LNCaP clone FGC (cell line): Measurements from ENCODE around the gene TMEM9.
A peak's percentile ranks its signal among the peaks of the same experiment; 100 is the strongest.

Experiments
- DNase-seq: peaks from one replicate; pipeline ENCODE4 v3.0.0-alpha.2; 2011; ENCODE audit warnings: low read depth
- H3K4me3 ChIP-seq: 2 replicates; pipeline ENCODE4 v1.5.1; 2011; ENCODE audit warnings: mild to moderate bottlenecking, low read depth, low read length, control low read depth
- TF ChIP-seq, protein P1 (sequence below): IDR thresholded peaks from 2 replicates; pipeline ENCODE4 v1.5.1; 2012; ENCODE audit warnings: mild to moderate bottlenecking; ENCODE audit not compliant: control insufficient read depth, insufficient read depth; ENCODE audit errors: extremely low read depth

TMEM9 gene

DNA sequence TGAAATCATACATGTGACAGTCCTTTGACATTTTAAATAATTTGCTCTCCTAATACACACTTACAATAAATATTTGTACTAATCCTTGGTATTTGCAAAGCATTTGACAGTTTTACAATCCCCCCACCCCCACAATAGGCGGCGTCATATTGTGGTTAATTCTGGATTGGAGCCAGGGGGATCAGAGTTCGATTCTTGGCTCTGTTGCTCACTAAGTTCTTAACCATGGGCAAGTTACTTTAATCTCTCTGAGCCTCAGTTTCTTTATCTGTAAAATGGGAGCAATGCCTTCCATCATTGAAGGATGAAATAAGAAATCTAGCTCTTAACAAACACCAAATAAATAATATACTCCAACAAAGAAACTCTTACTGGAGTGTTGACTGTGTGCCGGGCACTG, 65.9 kb downstream of the TMEM9 start:
- TF ChIP-seq, protein P1, sequence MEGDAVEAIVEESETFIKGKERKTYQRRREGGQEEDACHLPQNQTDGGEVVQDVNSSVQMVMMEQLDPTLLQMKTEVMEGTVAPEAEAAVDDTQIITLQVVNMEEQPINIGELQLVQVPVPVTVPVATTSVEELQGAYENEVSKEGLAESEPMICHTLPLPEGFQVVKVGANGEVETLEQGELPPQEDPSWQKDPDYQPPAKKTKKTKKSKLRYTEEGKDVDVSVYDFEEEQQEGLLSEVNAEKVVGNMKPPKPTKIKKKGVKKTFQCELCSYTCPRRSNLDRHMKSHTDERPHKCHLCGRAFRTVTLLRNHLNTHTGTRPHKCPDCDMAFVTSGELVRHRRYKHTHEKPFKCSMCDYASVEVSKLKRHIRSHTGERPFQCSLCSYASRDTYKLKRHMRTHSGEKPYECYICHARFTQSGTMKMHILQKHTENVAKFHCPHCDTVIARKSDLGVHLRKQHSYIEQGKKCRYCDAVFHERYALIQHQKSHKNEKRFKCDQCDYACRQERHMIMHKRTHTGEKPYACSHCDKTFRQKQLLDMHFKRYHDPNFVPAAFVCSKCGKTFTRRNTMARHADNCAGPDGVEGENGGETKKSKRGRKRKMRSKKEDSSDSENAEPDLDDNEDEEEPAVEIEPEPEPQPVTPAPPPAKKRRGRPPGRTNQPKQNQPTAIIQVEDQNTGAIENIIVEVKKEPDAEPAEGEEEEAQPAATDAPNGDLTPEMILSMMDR, result no peak
- DNase-seq, result no peak
- H3K4me3 ChIP-seq, result no peak overlapping the region

DNA sequence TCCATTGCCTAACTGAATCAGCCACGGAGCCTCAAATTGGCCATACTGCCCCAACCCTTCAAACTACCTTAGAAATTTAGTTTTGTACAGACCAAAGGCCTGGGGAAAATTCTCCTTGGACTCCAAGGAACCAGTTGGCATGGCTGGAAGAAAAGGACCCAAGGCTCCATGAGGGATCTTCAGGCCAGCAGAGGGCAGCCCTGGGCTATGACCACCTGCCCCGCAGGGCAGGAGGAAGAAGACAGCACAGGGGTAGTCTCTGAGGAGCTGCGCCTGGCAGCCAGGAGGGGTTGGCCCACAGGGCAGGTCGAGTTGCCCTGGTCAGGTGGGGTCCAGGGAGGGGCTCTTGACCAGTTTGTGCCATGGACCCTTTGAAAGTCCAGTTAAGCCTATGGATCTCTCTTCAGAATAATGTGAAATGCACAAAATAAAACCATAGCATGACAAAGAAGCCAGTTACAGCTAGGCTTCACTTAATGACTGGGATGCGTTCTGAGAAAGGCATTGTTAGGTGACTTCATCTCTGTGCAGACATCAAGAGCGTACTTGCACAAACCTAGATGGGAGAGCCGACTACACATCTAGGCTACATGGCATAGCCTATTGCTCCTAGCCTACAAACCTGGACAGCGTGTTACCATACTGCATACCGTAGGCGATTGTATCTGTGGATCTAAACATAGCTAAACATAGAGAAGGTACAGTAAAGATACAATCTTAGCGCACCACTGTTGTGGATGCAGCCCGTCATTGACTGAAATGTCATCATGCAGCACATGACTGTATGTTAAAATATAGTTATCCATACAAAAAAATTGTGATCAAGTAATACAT, 68.2 kb downstream of the TMEM9 start:
- TF ChIP-seq, protein P1, result peak; percentile 55
- no peak overlapping the region for H3K4me3 ChIP-seq
- no peak for DNase-seq
